Naive thymus-derived CD4-positive, alpha-beta T cell (primary cell): Measurements from ENCODE around the gene SLC7A6. TPM values are rescaled to one million over a fixed set of nuclear protein-coding genes. Genes with fewer than 3 reads are reported as not detected.
A peak's percentile ranks its signal among the peaks of the same experiment; 100 is the strongest.

Experiments used
- ATAC-seq: fragments of 150-1000 bp; cut with Tn5 transposase; 2 replicates; pipeline ENCODE4 v1.10.0; 2021; ENCODE audit warnings: mild to moderate bottlenecking, moderate library complexity
- CTCF ChIA-PET: fragments of 350-600 bp; sonication (Branson Sonifier 250); formaldehyde crosslinking; loops from one replicate; lab custom pipeline; 2021; ENCODE audit warnings: antibody characterized with exemption; lab: Charles Lee
- POLR2A ChIA-PET: fragments of 350-600 bp; sonication (Branson Sonifier 250); formaldehyde crosslinking; loops from one replicate; lab custom pipeline; 2021; ENCODE audit warnings: antibody characterized with exemption, inconsistent platforms; lab: Charles Lee
- DNase-seq, 9 donors: peaks; one replicate each; pipeline versions ENCODE4 v3.0.0 to v3.0.0-alpha.2; 2020 to 2022; ENCODE audit warnings: mixed read lengths in 1 of 9
- H3K27ac ChIP-seq: one replicate; pipeline ENCODE4 v1.7.0; 2013; ENCODE audit warnings: mild to moderate bottlenecking, low read depth, low read length, moderate library complexity
- H3K27me3 ChIP-seq, 2 donors: one replicate each; pipeline ENCODE4 v1.7.0; 2013; ENCODE audit warnings: low read length in 2 of 2, mild to moderate bottlenecking in 2 of 2, moderate library complexity in 2 of 2; ENCODE audit not compliant: control insufficient read depth in 2 of 2, insufficient read depth in 2 of 2
- H3K36me3 ChIP-seq, 3 experiments: 1 replicate in 2 of 3; 2 replicates in 1 of 3; pipeline ENCODE4 v1.7.0; 2013; ENCODE audit warnings: low read length in 3 of 3, mild to moderate bottlenecking in 3 of 3, moderate library complexity in 1 of 3; ENCODE audit not compliant: insufficient read depth in 3 of 3, control insufficient read depth in 2 of 3
- H3K4me1 ChIP-seq, 2 donors: one replicate each; pipeline ENCODE4 v1.7.0; 2013; ENCODE audit warnings: low read length in 2 of 2, mild to moderate bottlenecking in 2 of 2, moderate library complexity in 1 of 2; ENCODE audit not compliant: control insufficient read depth in 2 of 2, insufficient read depth in 2 of 2
- H3K4me3 ChIP-seq: 2 replicates; pipeline ENCODE4 v1.7.0; 2013; ENCODE audit warnings: mild to moderate bottlenecking, low read length
- H3K9me3 ChIP-seq, 3 experiments: 1 replicate in 2 of 3; 2 replicates in 1 of 3; pipeline ENCODE4 v1.7.0; 2013; ENCODE audit warnings: low read length in 3 of 3; ENCODE audit not compliant: control insufficient read depth in 2 of 3
- H3K27ac Mint-ChIP-seq, 9 donors: one replicate each; pipeline ENCODE4 v1.8.0; 2020 to 2022; ENCODE audit warnings: mixed read lengths in 9 of 9, mild to moderate bottlenecking in 8 of 9, moderate library complexity in 5 of 9, inconsistent platforms in 2 of 9
- H3K27me3 Mint-ChIP-seq, 5 donors: one replicate each; pipeline ENCODE4 v1.8.0; 2021 to 2022; ENCODE audit warnings: mixed read lengths in 5 of 5, mild to moderate bottlenecking in 1 of 5
- H3K36me3 Mint-ChIP-seq, 5 donors: one replicate each; pipeline ENCODE4 v1.8.0; 2020 to 2022; ENCODE audit warnings: mixed read lengths in 5 of 5, mild to moderate bottlenecking in 3 of 5, inconsistent platforms in 1 of 5
- H3K4me1 Mint-ChIP-seq, 7 donors: one replicate each; pipeline ENCODE4 v1.8.0; 2020 to 2022; ENCODE audit warnings: mixed read lengths in 7 of 7, mild to moderate bottlenecking in 3 of 7, inconsistent platforms in 1 of 7
- H3K4me3 Mint-ChIP-seq, 10 donors: one replicate each; pipeline ENCODE4 v1.8.0; 2020 to 2022; ENCODE audit warnings: mild to moderate bottlenecking in 10 of 10, mixed read lengths in 10 of 10, moderate library complexity in 6 of 10, inconsistent platforms in 2 of 10
- H3K9me3 Mint-ChIP-seq, 11 donors: one replicate each; pipeline ENCODE4 v1.8.0; 2020 to 2022; ENCODE audit warnings: mixed read lengths in 11 of 11, mild to moderate bottlenecking in 4 of 11, inconsistent platforms in 1 of 11, moderate library complexity in 1 of 11
- intact Hi-C, 2 donors: fragments of 100-400 bp; cut with micrococcal nuclease; formaldehyde crosslinking; loops; one replicate each; pipeline ENCODE4 v1.15.1; 2023
- polyA plus RNA-seq, 2 donors: library from polyadenylated mRNA; unstranded; fragments of 300-500 nt; fragmentation: Illumina TruSeq; gene quantifications; one replicate each; pipeline ENCODE4 v1.2.3, GENCODE V29; 2021
- total RNA-seq, 6 experiments: library from RNA in 5 of 6; stranded (reverse) in 5 of 6; gene quantifications; 1 replicate in 5 of 6; 2 replicates in 1 of 6; pipeline ENCODE4 v1.2.3 and lab custom pipeline; 2021 to 2026

The SLC7A6 gene
- total and polyA plus RNA-seq, 7 experiments from 2014 or later: 29.3 to 248 (median 163) TPM

DNA sequence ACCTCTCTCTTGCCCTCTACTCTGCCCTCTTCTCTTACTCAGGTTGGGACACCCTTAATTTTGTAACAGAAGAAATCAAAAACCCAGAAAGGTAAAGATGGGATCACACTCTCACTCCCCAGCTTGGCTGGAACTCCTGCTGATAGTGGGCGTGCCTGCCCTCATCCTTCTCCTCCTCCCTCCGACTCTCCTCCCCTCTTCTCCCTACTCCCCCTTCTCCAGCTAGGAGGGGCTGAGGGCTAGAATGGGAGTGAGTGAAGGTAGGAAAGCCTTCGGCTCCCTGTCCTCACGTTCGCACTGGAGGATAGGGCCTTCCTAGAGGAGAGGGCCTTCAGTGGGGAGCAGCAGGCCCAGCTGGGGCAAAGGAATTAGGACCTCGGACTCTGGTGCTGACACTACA, 26.1 kb downstream of the SLC7A6 start:
- peak overlapping the region; percentile 43 to 87 (median 74) for H3K4me3 Mint-ChIP-seq
- Histone ChIP-seq H3K36me3 (peaks cover 5 to 51% (median 12%) of the 10 kb centered on the region in 3 experiments), H3K27me3 (no peaks in the 10 kb centered on the region), H3K4me3 (peak overlapping the region; percentile 2), H3K27ac (peak overlapping the region; percentile 68), H3K4me1 (peaks cover 69 to 77% of the 10 kb centered on the region in 2 donors), H3K9me3 (no peaks in the 10 kb centered on the region)
- H3K9me3 Mint-ChIP-seq: peaks cover 0 to 4% (median 0%) of the 10 kb centered on the region in 11 donors
- H3K27me3 Mint-ChIP-seq: no peaks in the 10 kb centered on the region
- no peak for DNase-seq
- ATAC-seq: no peak
- ChIA-PET CTCF (interaction anchor here (0.5 to 27.4 kb wide), 5 partner anchors 10 to 29 kb away, joined by 3 to 317 read pairs (median 4); partner anchors contain the start of genes PRMT7, SLC7A6 and SLC7A6OS), POLR2A (interaction anchor here (1.3 to 13.7 kb wide), 4 partner anchors 9 to 45 kb away, joined by 3 to 531 read pairs (median 66); partner anchors contain the start of genes PLA2G15, PRMT7, SLC7A6 and SLC7A6OS)
- peak overlapping the region; percentile 84 to 95 (median 90) for H3K27ac Mint-ChIP-seq
- peaks cover 66 to 96% (median 85%) of the 10 kb centered on the region in 7 donors for H3K4me1 Mint-ChIP-seq
- H3K36me3 Mint-ChIP-seq: peaks cover 15 to 56% (median 47%) of the 10 kb centered on the region in 5 donors
- intact Hi-C loops: loop anchor here in 1 of 2 donors (5.0 kb wide), 1 partner anchor 37 kb away; no protein-coding TSS in a partner anchor

DNA sequence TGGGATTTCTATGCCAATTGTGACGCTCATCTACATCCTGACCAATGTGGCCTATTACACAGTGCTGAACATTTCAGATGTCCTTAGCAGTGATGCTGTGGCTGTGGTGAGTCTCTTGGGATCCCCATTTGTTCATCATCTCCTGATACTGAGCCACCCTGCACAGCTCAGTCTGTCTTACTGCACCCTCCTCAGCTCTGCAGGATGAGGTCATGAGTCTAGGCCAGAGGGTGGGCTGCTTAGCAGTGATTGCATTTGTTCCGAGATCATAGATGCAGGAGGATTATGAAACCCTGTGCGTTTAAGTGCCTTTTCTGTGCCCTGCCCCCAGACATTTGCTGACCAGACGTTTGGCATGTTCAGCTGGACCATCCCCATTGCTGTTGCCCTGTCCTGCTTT, 26.9 kb downstream of the SLC7A6 start:
- peaks cover 0 to 3% (median 0%) of the 10 kb centered on the region in 11 donors for H3K9me3 Mint-ChIP-seq
- H3K27ac Mint-ChIP-seq: peak overlapping the region; percentile 84 to 95 (median 90)
- H3K4me1 ChIP-seq: peaks cover 62 to 69% of the 10 kb centered on the region in 2 donors
- no peak for ATAC-seq
- POLR2A ChIA-PET: interaction anchor here (0.9 to 13.7 kb wide), 7 partner anchors 9 to 206 kb away, joined by 3 to 531 read pairs (median 4); partner anchors contain the start of genes NFATC3, PLA2G15, PRMT7 and SLC7A6
- H3K4me1 Mint-ChIP-seq: peaks cover 64 to 95% (median 81%) of the 10 kb centered on the region in 7 donors
- H3K27me3 ChIP-seq: no peaks in the 10 kb centered on the region
- no peaks in the 10 kb centered on the region for H3K27me3 Mint-ChIP-seq
- no peak for DNase-seq
- peaks cover 15 to 60% (median 45%) of the 10 kb centered on the region in 5 donors for H3K36me3 Mint-ChIP-seq
- peak overlapping the region; percentile 68 for H3K27ac ChIP-seq
- H3K4me3 ChIP-seq: no peak overlapping the region
- CTCF ChIA-PET: interaction anchor here (1.0 to 27.4 kb wide), 4 partner anchors 9 to 30 kb away, joined by 3 to 317 read pairs (median 5); partner anchors contain the start of gene SLC7A6
- peaks cover 7 to 59% (median 18%) of the 10 kb centered on the region in 3 experiments for H3K36me3 ChIP-seq
- no peaks in the 10 kb centered on the region for H3K9me3 ChIP-seq
- H3K4me3 Mint-ChIP-seq: peak overlapping the region; percentile 5 to 87 (median 78)
- intact Hi-C loops: loop anchor here in 1 of 2 donors (5.0 kb wide), 1 partner anchor 36 kb away; no protein-coding TSS in a partner anchor

DNA sequence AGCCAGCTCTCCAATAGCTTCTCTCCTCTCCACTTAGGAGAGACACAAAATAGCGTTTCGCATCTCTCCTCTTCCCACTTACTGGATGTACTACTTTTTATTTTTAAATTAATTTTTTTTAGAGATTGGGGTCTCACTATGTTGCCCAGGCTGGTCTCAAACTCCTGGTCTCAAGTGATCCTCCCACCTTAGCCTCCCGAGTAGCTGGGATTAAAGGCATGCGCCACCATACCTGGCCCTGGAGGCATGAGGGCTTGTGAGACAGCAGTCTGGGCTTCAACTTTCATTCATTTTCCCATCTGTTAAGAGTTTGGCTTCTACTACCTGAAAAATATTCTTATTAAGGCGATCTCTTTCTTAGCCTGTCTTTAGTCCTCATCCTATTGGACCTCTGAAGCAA, 28.1 kb downstream of the SLC7A6 start:
- DNase-seq (no peak), ATAC-seq (no peak)
- CTCF ChIA-PET: interaction anchor here (0.6 to 27.4 kb wide), 2 partner anchors 31 to 36 kb away, joined by 3 to 317 read pairs; partner anchors contain the start of gene SLC7A6
- H3K27ac Mint-ChIP-seq: peak overlapping the region; percentile 84 to 95 (median 90)
- Histone ChIP-seq H3K27ac (peak overlapping the region; percentile 68), H3K27me3 (no peaks in the 10 kb centered on the region), H3K36me3 (peaks cover 16 to 71% (median 29%) of the 10 kb centered on the region in 3 experiments), H3K9me3 (no peaks in the 10 kb centered on the region), H3K4me3 (no peak overlapping the region), H3K4me1 (peaks cover 50 to 57% of the 10 kb centered on the region in 2 donors)
- H3K9me3 Mint-ChIP-seq: no peaks in the 10 kb centered on the region
- H3K27me3 Mint-ChIP-seq: no peaks in the 10 kb centered on the region
- H3K4me1 Mint-ChIP-seq: peaks cover 58 to 90% (median 76%) of the 10 kb centered on the region in 7 donors
- peak overlapping the region; percentile 18 to 87 (median 78) for H3K4me3 Mint-ChIP-seq
- H3K36me3 Mint-ChIP-seq: peaks cover 15 to 61% (median 48%) of the 10 kb centered on the region in 5 donors
- POLR2A ChIA-PET: interaction anchor here (1.1 to 13.7 kb wide), 5 partner anchors 8 to 55 kb away, joined by 3 to 531 read pairs (median 25); partner anchors contain the start of genes PRMT7, SLC7A6 and SLC7A6OS
- intact Hi-C loops: loop anchor here in 1 of 2 donors (5.0 kb wide), 1 partner anchor 35 kb away; no protein-coding TSS in a partner anchor

DNA sequence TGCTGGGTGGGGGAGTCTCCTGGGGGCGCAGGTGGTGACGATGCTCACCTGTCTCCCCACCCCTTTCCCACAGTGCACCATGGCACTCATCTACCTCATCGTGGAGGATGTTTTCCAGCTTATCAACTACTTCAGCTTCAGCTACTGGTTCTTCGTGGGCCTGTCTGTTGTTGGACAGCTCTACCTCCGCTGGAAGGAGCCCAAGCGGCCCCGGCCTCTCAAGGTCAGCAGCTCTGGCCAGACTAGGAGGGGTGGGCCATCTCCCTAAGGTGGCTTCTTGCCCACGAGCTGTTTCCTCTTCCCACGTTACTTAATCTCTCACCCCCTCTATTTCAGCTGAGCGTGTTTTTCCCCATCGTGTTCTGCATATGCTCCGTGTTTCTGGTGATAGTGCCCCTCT, 32.0 kb downstream of the SLC7A6 start:
- POLR2A ChIA-PET: interaction anchor here (0.8 to 4.8 kb wide), 4 partner anchors 8 to 15 kb away, joined by 3 to 25 read pairs (median 8); partner anchors contain the start of genes PRMT7 and SLC7A6OS
- no peak overlapping the region for H3K4me3 Mint-ChIP-seq
- no peaks in the 10 kb centered on the region for H3K27me3 ChIP-seq
- ATAC-seq: no peak
- peaks cover 28 to 83% (median 61%) of the 10 kb centered on the region in 7 donors for H3K4me1 Mint-ChIP-seq
- no peak overlapping the region for H3K4me3 ChIP-seq
- H3K27ac Mint-ChIP-seq: peak overlapping the region in 6 of 9 donors; percentile 48 to 84 (median 80)
- no peaks in the 10 kb centered on the region for H3K9me3 ChIP-seq
- no peak for DNase-seq
- peak overlapping the region; percentile 34 for H3K27ac ChIP-seq
- H3K36me3 Mint-ChIP-seq: peaks cover 9 to 66% (median 38%) of the 10 kb centered on the region in 5 donors
- no peaks in the 10 kb centered on the region for H3K27me3 Mint-ChIP-seq
- no peaks in the 10 kb centered on the region for H3K9me3 Mint-ChIP-seq
- CTCF ChIA-PET: interaction anchor here (0.8 to 27.4 kb wide), 4 partner anchors 14 to 55 kb away, joined by 3 to 317 read pairs (median 4); partner anchors contain the start of genes PRMT7, SLC7A6 and SLC7A6OS
- peaks cover 13 to 21% of the 10 kb centered on the region in 2 donors for H3K4me1 ChIP-seq
- peaks cover 22 to 97% (median 34%) of the 10 kb centered on the region in 3 experiments for H3K36me3 ChIP-seq
- intact Hi-C loops: no loop called here

DNA sequence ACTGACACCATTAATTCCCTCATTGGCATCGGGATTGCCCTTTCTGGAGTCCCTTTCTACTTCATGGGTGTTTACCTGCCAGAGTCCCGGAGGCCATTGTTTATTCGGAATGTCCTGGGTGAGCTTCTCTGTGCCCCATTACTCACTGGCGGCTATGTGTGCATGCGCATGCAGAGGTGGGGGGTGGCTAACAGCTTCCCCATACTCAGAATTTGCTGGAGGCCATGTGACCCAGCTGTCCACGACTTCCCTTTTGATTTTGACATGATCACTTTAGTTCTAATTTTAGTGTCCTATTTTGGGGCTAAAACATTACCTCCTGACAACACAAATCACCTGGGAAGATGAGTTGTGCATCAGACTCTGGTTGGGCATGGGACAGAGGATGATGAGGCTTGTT, 32.4 kb downstream of the SLC7A6 start:
- no peak overlapping the region for H3K4me3 ChIP-seq
- no peak overlapping the region for H3K4me3 Mint-ChIP-seq
- peaks cover 9 to 17% of the 10 kb centered on the region in 2 donors for H3K4me1 ChIP-seq
- H3K36me3 Mint-ChIP-seq: peaks cover 8 to 66% (median 36%) of the 10 kb centered on the region in 5 donors
- intact Hi-C loops: loop anchor here in 1 of 2 donors (1.0 kb wide), 1 partner anchor 10 kb away; no protein-coding TSS in a partner anchor
- H3K27me3 ChIP-seq: no peaks in the 10 kb centered on the region
- no peaks in the 10 kb centered on the region for H3K9me3 ChIP-seq
- DNase-seq (no peak), ATAC-seq (peak; percentile 54)
- peaks cover 23 to 97% (median 34%) of the 10 kb centered on the region in 3 experiments for H3K36me3 ChIP-seq
- no peaks in the 10 kb centered on the region for H3K9me3 Mint-ChIP-seq
- H3K27me3 Mint-ChIP-seq: no peaks in the 10 kb centered on the region
- peak overlapping the region in 6 of 9 donors; percentile 65 to 84 (median 78) for H3K27ac Mint-ChIP-seq
- peaks cover 24 to 82% (median 57%) of the 10 kb centered on the region in 7 donors for H3K4me1 Mint-ChIP-seq
- H3K27ac ChIP-seq: peak overlapping the region; percentile 29
- POLR2A ChIA-PET: interaction anchor here (0.7 to 4.8 kb wide), 5 partner anchors 9 to 24 kb away, joined by 3 to 25 read pairs (median 3); partner anchors contain the start of genes PRMT7 and SLC7A6OS
- CTCF ChIA-PET: interaction anchor here (0.8 to 27.4 kb wide), 3 partner anchors 33 to 56 kb away, joined by 3 to 317 read pairs (median 3); partner anchors contain the start of gene SLC7A6

- peaks cover 12 to 71% (median 34%) of the 10 kb centered on the region in 5 donors for H3K36me3 Mint-ChIP-seq
- H3K4me3 Mint-ChIP-seq: no peak overlapping the region
- DNase-seq: no peak
- Histone ChIP-seq H3K4me3 (no peak overlapping the region), H3K27me3 (no peaks in the 10 kb centered on the region), H3K9me3 (no peaks in the 10 kb centered on the region), H3K27ac (peak overlapping the region; percentile 18), H3K4me1 (peaks cover 0 to 6% of the 10 kb centered on the region in 2 donors), H3K36me3 (peaks cover 33 to 99% (median 39%) of the 10 kb centered on the region in 3 experiments)
- intact Hi-C loops: loop anchor here in 1 of 2 donors (1.0 kb wide), 2 partner anchors 9 to 12 kb away; no protein-coding TSS in a partner anchor
- peak overlapping the region in 7 of 9 donors; percentile 59 to 78 (median 68) for H3K27ac Mint-ChIP-seq
- no peaks in the 10 kb centered on the region for H3K27me3 Mint-ChIP-seq
- H3K4me1 Mint-ChIP-seq: peaks cover 16 to 78% (median 48%) of the 10 kb centered on the region in 7 donors
- H3K9me3 Mint-ChIP-seq: no peaks in the 10 kb centered on the region
- POLR2A ChIA-PET: interaction anchor here (1.1 to 4.0 kb wide), 3 partner anchors 10 to 23 kb away, joined by 3 to 43 read pairs (median 3); no protein-coding TSS in a partner anchor
- no peak for ATAC-seq
- CTCF ChIA-PET: interaction anchor here (3.6 kb wide), 1 partner anchor 36 kb away, joined by 30 read pairs; no protein-coding TSS in a partner anchor
Measured at GRCh38 chr16:68297908-68298307, 33.6 kb downstream of the SLC7A6 start.
